Gastrocnemius medialis (tissue), 4 donors: ENCODE data around the gene PFDN1. TPM values are rescaled to one million over a fixed set of nuclear protein-coding genes. Genes with fewer than 3 reads are reported as not detected.

Experiments
- ATAC-seq, 2 donors: fragments of 150-250 bp; one replicate each; pipeline ENCODE4 v1.9.1; 2016
- DNase-seq, 2 donors: peaks; one replicate each; pipeline ENCODE4 v3.0.0-alpha.2; 2019
- H3K27ac ChIP-seq, 4 donors: fragments of 200-600 bp; sonication (generic); 1 replicate in 1 of 4; 2 replicates in 3 of 4; pipeline ENCODE4 v1.5.1; 2016 to 2018; ENCODE audit warnings: mild to moderate bottlenecking in 2 of 4, moderate library complexity in 1 of 4
- H3K27me3 ChIP-seq, 3 donors: fragments of 200-600 bp; sonication (generic) in 2 of 3; 1 replicate in 1 of 3; 2 replicates in 2 of 3; pipeline versions ENCODE4 v1.5.1 to v1.6.0; 2016 to 2019; ENCODE audit warnings: mild to moderate bottlenecking in 1 of 3, moderate library complexity in 1 of 3
- H3K36me3 ChIP-seq, 2 donors: fragments of 200-600 bp; sonication (generic) in 1 of 2; one replicate each; pipeline ENCODE4 v1.5.1; 2017 to 2018
- H3K4me1 ChIP-seq, 2 donors: fragments of 200-600 bp; sonication (generic) in 1 of 2; one replicate each; pipeline ENCODE4 v1.5.1; 2016 to 2017; ENCODE audit warnings: mild to moderate bottlenecking in 2 of 2
- H3K4me3 ChIP-seq, 4 donors: fragments of 200-600 bp; sonication (generic) in 3 of 4; 1 replicate in 1 of 4; 2 replicates in 3 of 4; pipeline ENCODE4 v1.5.1; 2016 to 2019; ENCODE audit warnings: mild to moderate bottlenecking in 2 of 4
- H3K9me3 ChIP-seq, 3 donors: fragments of 200-600 bp; sonication (generic) in 2 of 3; 1 replicate in 1 of 3; 2 replicates in 2 of 3; pipeline ENCODE4 v1.5.1; 2016 to 2019
- CTCF ChIP-seq, 5 experiments: fragments of 450-650 bp in 3 of 5; fragments of 200-600 bp in 2 of 5; sonication (generic) in 2 of 5; IDR thresholded peaks in 4 of 5; conservative IDR thresholded peaks in 1 of 5; 1 replicate in 4 of 5; 2 replicates in 1 of 5; pipeline ENCODE4 v1.5.1; 2016 to 2019; ENCODE audit warnings: antibody characterized with exemption in 5 of 5, mild to moderate bottlenecking in 3 of 5, moderate library complexity in 3 of 5
- POLR2A ChIP-seq, 2 donors: fragments of 450-650 bp; IDR thresholded peaks; one replicate each; pipeline ENCODE4 v1.6.1; 2017; ENCODE audit warnings: antibody characterized with exemption in 2 of 2, mild to moderate bottlenecking in 2 of 2, moderate library complexity in 2 of 2
- in situ Hi-C, 4 donors: fragments of 200-750 bp; cut with MboI; loops; one replicate each; pipeline versions ENCODE4 v1.15.0 to v1.8.0; 2017; ENCODE audit warnings: low sequenced_read_pairs in 4 of 4
- intact Hi-C: fragments of 100-400 bp; cut with DNase I; formaldehyde crosslinking; loops from one replicate; pipeline ENCODE4 v1.15.1; 2023; ENCODE audit warnings: low total_unique reads
- total RNA-seq, 4 donors: library from RNA; depleted of rRNA; stranded (reverse); fragments of >200 nt; gene quantifications; one replicate each; pipeline versions ENCODE4 v1.1.0 to v1.2.3, GENCODE V29; 2016

Gene PFDN1
- total RNA-seq, result 10 to 100 TPM; 47.9 to 81.0 (median 77.9) TPM

GRCh38 chr5:140302786-140303639 lies at the start of gene PFDN1:
PFDN1 (minus strand) TSS chr5:140303101; CDS start chr5:140303073, 28 bp downstream.
- Histone ChIP-seq H3K4me3 (peak within 1 kb of the TSS; percentile 80 to 96 (median 88)), H3K36me3 (peaks cover 0 to 13% of the 10 kb centered on the region in 2 donors), H3K4me1 (peaks cover 30 to 34% of the 10 kb centered on the region in 2 donors), H3K27me3 (no peaks in the 10 kb centered on the region), H3K9me3 (no peaks in the 10 kb centered on the region), H3K27ac (peak within 1 kb of the TSS; percentile 90 to 95 (median 94))
- TF ChIP-seq POLR2A (IDR thresholded peaks at IDR 0.05), result peak; percentile 51 to 62
- TF ChIP-seq CTCF (IDR thresholded peaks at IDR 0.05 in 4 of 5, conservative IDR thresholded peaks at IDR 0.05 in 1 of 5), result no peak
- in situ Hi-C loops (loop anchor here in 1 of 4 donors (5.0 kb wide), 1 partner anchor 34 kb away; no protein-coding TSS in a partner anchor), intact Hi-C loops (no loop called here)
- ATAC-seq (peak; percentile 98 to 99), DNase-seq (peak; percentile 90 to 93)

GRCh38 chr5:140351609-140352334 lies 48.9 kb upstream of the PFDN1 start:
- in situ Hi-C loops (loop anchor here (5.0 to 25.0 kb wide), 5 partner anchors 104 to 564 kb away; partner anchors contain the start of gene PSD2 (in 1 of the 4)), intact Hi-C loops (no loop called here)
- DNase-seq, result no peak

GRCh38 chr5:140349244-140349643 lies 46.3 kb upstream of the PFDN1 start:
- Histone ChIP-seq H3K36me3 (no peaks in the 10 kb centered on the region), H3K9me3 (no peaks in the 10 kb centered on the region), H3K27me3 (no peaks in the 10 kb centered on the region), H3K4me1 (peaks cover 29 to 35% of the 10 kb centered on the region in 2 donors), H3K27ac (peak overlapping the region; percentile 91 to 97 (median 94)), H3K4me3 (no peak overlapping the region)
- intact Hi-C loops, result no loop called here
- TF ChIP-seq POLR2A (IDR thresholded peaks at IDR 0.05) (no peak), CTCF (IDR thresholded peaks at IDR 0.05 in 4 of 5, conservative IDR thresholded peaks at IDR 0.05 in 1 of 5) (no peak)
- in situ Hi-C loops, result loop anchor here in 1 of 4 donors (5.0 kb wide), 1 partner anchor 107 kb away; no protein-coding TSS in a partner anchor
- ATAC-seq (no peak), DNase-seq (no peak)

More at GRCh38 chr5:140351609-140352334, 48.9 kb upstream of the PFDN1 start:
- Histone ChIP-seq H3K4me3 (no peak overlapping the region), H3K27ac (no peak overlapping the region), H3K36me3 (no peaks in the 10 kb centered on the region), H3K4me1 (peaks cover 14 to 21% of the 10 kb centered on the region in 2 donors), H3K27me3 (no peaks in the 10 kb centered on the region), H3K9me3 (no peaks in the 10 kb centered on the region)
- TF ChIP-seq CTCF (IDR thresholded peaks at IDR 0.05 in 4 of 5, conservative IDR thresholded peaks at IDR 0.05 in 1 of 5) (peak; percentile 82 to 94 (median 86)), POLR2A (IDR thresholded peaks at IDR 0.05) (no peak)
- ATAC-seq, result peak in 1 of 2 donors; percentile 39

GRCh38 chr5:140348104-140348503 lies 45.2 kb upstream of the PFDN1 start:
- Histone ChIP-seq H3K4me3 (no peak overlapping the region), H3K36me3 (no peaks in the 10 kb centered on the region), H3K27ac (peak overlapping the region; percentile 91 to 97 (median 94)), H3K4me1 (peaks cover 41 to 44% of the 10 kb centered on the region in 2 donors), H3K9me3 (no peaks in the 10 kb centered on the region), H3K27me3 (no peaks in the 10 kb centered on the region)
- ATAC-seq, result no peak
- peak in 1 of 2 donors; percentile 20 for DNase-seq
- intact Hi-C loops (no loop called here), in situ Hi-C loops (loop anchor here in 1 of 4 donors (5.0 kb wide), 1 partner anchor 106 kb away; no protein-coding TSS in a partner anchor)
- TF ChIP-seq CTCF (IDR thresholded peaks at IDR 0.05 in 4 of 5, conservative IDR thresholded peaks at IDR 0.05 in 1 of 5) (no peak), POLR2A (IDR thresholded peaks at IDR 0.05) (no peak)
